ENCODE results near the gene PRKCZ.

The PRKCZ gene

DNA sequence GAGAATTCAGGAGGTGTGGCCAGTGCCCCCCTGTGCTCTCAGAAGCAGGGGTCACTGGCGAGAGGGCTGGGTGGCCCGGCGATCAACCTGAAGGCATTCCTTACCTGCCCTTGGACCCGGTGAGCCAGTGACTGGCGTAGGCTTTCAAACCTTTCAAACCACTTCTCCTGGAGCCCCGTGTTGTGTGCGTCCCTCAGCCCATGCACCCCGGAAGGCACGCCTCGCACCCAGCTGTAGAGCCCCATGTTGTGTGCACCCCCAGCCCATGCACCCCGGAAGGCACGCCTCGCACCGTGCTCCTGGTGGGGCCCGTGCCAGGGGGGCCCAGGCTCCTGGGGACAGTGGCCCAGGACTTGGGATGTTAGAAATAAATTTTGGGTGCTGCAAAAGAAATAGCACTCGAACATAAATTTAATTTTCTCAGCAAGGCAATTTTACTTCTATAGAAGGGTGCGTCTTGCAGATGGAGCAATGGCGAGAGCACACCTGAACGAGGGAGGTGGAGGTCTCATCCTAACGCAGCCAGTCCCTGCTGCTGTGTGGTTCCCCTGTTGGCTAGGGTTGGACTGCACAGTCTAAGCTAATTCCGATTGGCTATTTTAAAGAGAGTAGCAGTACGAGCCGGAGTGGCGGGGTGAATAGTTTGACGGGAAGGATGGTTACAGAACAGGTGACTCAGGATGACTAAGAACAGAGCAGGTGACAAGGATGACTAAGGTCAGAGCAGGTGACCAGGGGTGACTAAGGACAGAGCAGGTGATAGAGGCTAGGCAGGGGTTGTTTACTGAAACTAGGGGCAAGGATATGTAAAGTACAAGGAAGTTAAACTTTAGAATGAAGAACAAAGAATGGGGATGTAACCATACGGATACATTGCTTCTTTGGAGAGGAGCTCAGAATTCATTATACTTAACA lies 47.4 kb downstream of the PRKCZ start:
- Histone ChIP-seq H3K27ac (no peak overlapping the region), H3K9me3 (ENCODE audit: control insufficient read depth, low read length) (no peaks in the 10 kb centered on the region), H3K79me2 (no peaks in the 10 kb centered on the region), H3K36me3 (ENCODE audit: control insufficient read depth, insufficient read depth, low read length) (no peaks in the 10 kb centered on the region), H3K27me3 (ENCODE audit: control insufficient read depth, insufficient read depth, low read length) (no peaks in the 10 kb centered on the region), H3K9ac (no peak overlapping the region), H3K4me1 (no peaks in the 10 kb centered on the region), H3K4me2 (ENCODE audit: low read length) (no peak overlapping the region), H3K4me3 (ENCODE audit: low read depth, low read length) (no peak overlapping the region), H2AFZ (no peak overlapping the region)
- TF ChIP-seq, protein P1, sequence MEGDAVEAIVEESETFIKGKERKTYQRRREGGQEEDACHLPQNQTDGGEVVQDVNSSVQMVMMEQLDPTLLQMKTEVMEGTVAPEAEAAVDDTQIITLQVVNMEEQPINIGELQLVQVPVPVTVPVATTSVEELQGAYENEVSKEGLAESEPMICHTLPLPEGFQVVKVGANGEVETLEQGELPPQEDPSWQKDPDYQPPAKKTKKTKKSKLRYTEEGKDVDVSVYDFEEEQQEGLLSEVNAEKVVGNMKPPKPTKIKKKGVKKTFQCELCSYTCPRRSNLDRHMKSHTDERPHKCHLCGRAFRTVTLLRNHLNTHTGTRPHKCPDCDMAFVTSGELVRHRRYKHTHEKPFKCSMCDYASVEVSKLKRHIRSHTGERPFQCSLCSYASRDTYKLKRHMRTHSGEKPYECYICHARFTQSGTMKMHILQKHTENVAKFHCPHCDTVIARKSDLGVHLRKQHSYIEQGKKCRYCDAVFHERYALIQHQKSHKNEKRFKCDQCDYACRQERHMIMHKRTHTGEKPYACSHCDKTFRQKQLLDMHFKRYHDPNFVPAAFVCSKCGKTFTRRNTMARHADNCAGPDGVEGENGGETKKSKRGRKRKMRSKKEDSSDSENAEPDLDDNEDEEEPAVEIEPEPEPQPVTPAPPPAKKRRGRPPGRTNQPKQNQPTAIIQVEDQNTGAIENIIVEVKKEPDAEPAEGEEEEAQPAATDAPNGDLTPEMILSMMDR (IDR thresholded peaks at IDR 0.05), result no peak

GRCh38 chr1:2098301-2098698 lies 48.1 kb downstream of the PRKCZ start:
- Histone ChIP-seq H3K9me3 (ENCODE audit: control insufficient read depth, low read length) (no peaks in the 10 kb centered on the region), H2AFZ (no peak overlapping the region), H3K27ac (no peak overlapping the region), H3K79me2 (no peaks in the 10 kb centered on the region), H3K4me1 (no peaks in the 10 kb centered on the region), H3K36me3 (ENCODE audit: control insufficient read depth, insufficient read depth, low read length) (no peaks in the 10 kb centered on the region), H3K4me3 (ENCODE audit: low read depth, low read length) (no peak overlapping the region), H3K27me3 (ENCODE audit: control insufficient read depth, insufficient read depth, low read length) (no peaks in the 10 kb centered on the region), H3K4me2 (ENCODE audit: low read length) (no peak overlapping the region), H3K9ac (no peak overlapping the region)
- TF ChIP-seq, protein P1 (IDR thresholded peaks at IDR 0.05), result no peak

GRCh38 chr1:2098839-2099785 lies 48.9 kb downstream of the PRKCZ start:
- Histone ChIP-seq H3K27me3 (ENCODE audit: control insufficient read depth, insufficient read depth, low read length) (no peaks in the 10 kb centered on the region), H3K79me2 (no peaks in the 10 kb centered on the region), H3K9me3 (ENCODE audit: control insufficient read depth, low read length) (no peaks in the 10 kb centered on the region), H3K9ac (no peak overlapping the region), H2AFZ (no peak overlapping the region), H3K4me1 (no peaks in the 10 kb centered on the region), H3K27ac (no peak overlapping the region), H3K4me2 (ENCODE audit: low read length) (no peak overlapping the region), H3K4me3 (ENCODE audit: low read depth, low read length) (no peak overlapping the region), H3K36me3 (ENCODE audit: control insufficient read depth, insufficient read depth, low read length) (no peaks in the 10 kb centered on the region)
- TF ChIP-seq, protein P1 (IDR thresholded peaks at IDR 0.05), result no peak

GRCh38 chr1:2099886-2100779 lies 49.9 kb downstream of the PRKCZ start:
- Histone ChIP-seq H3K4me1 (no peaks in the 10 kb centered on the region), H3K27ac (no peak overlapping the region), H3K27me3 (ENCODE audit: control insufficient read depth, insufficient read depth, low read length) (no peaks in the 10 kb centered on the region), H3K36me3 (ENCODE audit: control insufficient read depth, insufficient read depth, low read length) (no peaks in the 10 kb centered on the region), H2AFZ (no peak overlapping the region), H3K9me3 (ENCODE audit: control insufficient read depth, low read length) (no peaks in the 10 kb centered on the region), H3K4me2 (ENCODE audit: low read length) (no peak overlapping the region), H3K4me3 (ENCODE audit: low read depth, low read length) (no peak overlapping the region), H3K79me2 (no peaks in the 10 kb centered on the region), H3K9ac (no peak overlapping the region)
- TF ChIP-seq, protein P1 (IDR thresholded peaks at IDR 0.05), result no peak

Measured in parathyroid adenoma (tissue), 2 donors.